WERI-Rb-1 (cell line): ENCODE results near the gene ALS2.

ENCODE experiments used
- DNase-seq: peaks from one replicate; pipeline ENCODE4 v3.0.0-alpha.2; 2020
- H3K27ac ChIP-seq: fragments of 250-450 bp; sonication (Bioruptor Pico); 2 replicates; pipeline ENCODE4 v1.5.1; 2020; ENCODE audit warnings: mild to moderate bottlenecking, moderate library complexity
- H3K27me3 ChIP-seq: fragments of 250-450 bp; sonication (Bioruptor Pico); 2 replicates; pipeline ENCODE4 v1.5.1; 2021; ENCODE audit warnings: mild to moderate bottlenecking, low read depth, moderate library complexity; ENCODE audit not compliant: insufficient read depth, severe bottlenecking
- H3K36me3 ChIP-seq: fragments of 250-450 bp; sonication (Bioruptor Pico); 2 replicates; pipeline ENCODE4 v1.5.1; 2020; ENCODE audit warnings: mild to moderate bottlenecking, moderate library complexity
- H3K4me3 ChIP-seq: 2 replicates; pipeline ENCODE4 v1.5.1; 2011; ENCODE audit warnings: low read depth, mild to moderate bottlenecking, control low read depth, low read length
- H3K9me3 ChIP-seq: fragments of 250-450 bp; sonication (Bioruptor Pico); 2 replicates; pipeline ENCODE4 v1.5.1; 2021; ENCODE audit warnings: mild to moderate bottlenecking, moderate library complexity; ENCODE audit not compliant: severe bottlenecking
- TF ChIP-seq, protein P1 (sequence below): IDR thresholded peaks from 2 replicates; pipeline ENCODE4 v1.5.1; 2011; ENCODE audit warnings: low read depth, mild to moderate bottlenecking, control low read depth, inconsistent platforms, low read length

ALS2 gene

DNA sequence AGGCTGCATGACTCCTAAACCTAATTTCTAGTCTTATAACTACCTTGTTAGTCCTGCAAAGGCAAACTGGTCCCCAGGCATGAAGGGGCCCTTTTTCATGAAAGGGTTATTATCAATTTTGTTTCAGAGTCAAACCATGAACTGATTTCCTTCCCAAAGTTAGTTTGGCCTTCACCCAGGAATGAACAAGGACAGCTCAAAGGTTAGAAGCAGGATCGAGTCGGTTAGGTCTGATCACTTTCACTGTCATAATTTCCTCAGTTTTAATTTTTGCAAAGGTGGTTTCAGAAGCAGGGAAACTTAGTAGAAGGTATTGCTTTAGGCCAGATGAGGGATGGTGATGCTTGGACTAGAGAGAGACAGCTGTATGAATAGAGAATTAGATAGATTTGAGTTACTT is 8.7 kb upstream of the ALS2 start:
- TF ChIP-seq, protein P1, sequence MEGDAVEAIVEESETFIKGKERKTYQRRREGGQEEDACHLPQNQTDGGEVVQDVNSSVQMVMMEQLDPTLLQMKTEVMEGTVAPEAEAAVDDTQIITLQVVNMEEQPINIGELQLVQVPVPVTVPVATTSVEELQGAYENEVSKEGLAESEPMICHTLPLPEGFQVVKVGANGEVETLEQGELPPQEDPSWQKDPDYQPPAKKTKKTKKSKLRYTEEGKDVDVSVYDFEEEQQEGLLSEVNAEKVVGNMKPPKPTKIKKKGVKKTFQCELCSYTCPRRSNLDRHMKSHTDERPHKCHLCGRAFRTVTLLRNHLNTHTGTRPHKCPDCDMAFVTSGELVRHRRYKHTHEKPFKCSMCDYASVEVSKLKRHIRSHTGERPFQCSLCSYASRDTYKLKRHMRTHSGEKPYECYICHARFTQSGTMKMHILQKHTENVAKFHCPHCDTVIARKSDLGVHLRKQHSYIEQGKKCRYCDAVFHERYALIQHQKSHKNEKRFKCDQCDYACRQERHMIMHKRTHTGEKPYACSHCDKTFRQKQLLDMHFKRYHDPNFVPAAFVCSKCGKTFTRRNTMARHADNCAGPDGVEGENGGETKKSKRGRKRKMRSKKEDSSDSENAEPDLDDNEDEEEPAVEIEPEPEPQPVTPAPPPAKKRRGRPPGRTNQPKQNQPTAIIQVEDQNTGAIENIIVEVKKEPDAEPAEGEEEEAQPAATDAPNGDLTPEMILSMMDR = no peak
- H3K9me3 ChIP-seq = no peaks in the 10 kb centered on the region
- no peaks in the 10 kb centered on the region for H3K27me3 ChIP-seq
- no peaks in the 10 kb centered on the region for H3K36me3 ChIP-seq
- H3K27ac ChIP-seq = no peak overlapping the region
- DNase-seq = no peak
- H3K4me3 ChIP-seq = no peak overlapping the region

DNA sequence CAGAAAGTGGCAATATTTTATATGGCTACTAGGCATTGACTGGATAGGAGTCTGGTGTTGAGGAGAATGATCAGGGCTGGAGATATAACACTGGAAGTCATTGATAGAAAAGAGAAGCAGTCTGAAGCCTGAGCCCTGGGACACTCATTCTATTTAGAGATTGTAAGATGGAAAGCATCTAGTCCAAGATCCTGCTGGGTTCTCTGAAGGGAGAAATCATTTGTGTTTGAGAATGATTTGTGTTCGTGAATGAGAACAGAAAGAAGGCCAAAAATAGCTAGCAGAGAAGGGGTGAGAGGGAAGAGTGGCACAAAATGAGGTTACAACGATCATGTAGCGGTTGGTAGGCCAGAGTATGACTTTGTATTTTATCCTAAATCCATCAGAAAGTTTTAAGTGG is 7.6 kb upstream of the ALS2 start:
- DNase-seq = no peak
- Histone ChIP-seq H3K9me3 (no peaks in the 10 kb centered on the region), H3K27ac (no peak overlapping the region), H3K36me3 (no peaks in the 10 kb centered on the region), H3K27me3 (no peaks in the 10 kb centered on the region), H3K4me3 (no peak overlapping the region)
- TF ChIP-seq, protein P1 = no peak

DNA sequence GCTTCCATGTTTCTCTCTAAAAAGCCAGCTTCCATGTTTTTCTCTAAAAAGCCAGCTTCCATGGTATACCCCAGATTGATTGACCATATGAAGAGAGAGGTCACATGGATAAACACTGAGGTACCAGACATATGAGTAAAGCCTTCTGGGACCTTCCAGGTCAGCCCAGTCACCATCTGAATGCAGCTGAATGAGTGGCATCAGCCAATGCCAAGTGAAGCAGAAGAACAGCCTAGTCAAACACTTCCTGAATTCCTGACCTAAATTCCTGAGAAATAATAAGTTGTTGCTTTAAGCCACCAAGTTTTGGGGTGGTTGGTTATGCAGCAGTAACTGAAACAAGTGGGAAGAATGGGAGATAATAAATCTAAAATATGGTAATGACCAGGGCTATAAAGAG is 5.7 kb upstream of the ALS2 start:
- no peak for DNase-seq
- Histone ChIP-seq H3K9me3 (no peaks in the 10 kb centered on the region), H3K4me3 (no peak overlapping the region), H3K36me3 (no peaks in the 10 kb centered on the region), H3K27me3 (no peaks in the 10 kb centered on the region), H3K27ac (no peak overlapping the region)
- TF ChIP-seq, protein P1 = no peak

DNA sequence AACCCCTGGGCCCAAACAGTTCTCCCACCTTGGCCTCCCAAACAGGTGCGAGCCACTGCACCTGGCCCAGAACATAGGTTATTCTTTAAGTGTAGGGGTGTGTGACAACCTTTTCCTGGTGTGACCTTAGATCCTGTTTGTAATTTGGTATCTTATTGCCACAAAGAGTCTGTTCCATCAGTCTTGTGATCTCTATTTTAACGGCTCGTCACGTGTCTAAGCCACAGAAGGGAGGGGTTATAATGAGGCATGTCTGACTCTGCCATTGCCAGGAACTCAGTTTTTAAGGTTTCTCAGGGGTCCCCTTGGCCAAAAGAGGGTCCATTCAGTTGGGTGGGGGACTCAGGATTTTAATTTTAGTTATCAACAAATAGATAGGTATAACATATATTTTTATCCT is 4.4 kb upstream of the ALS2 start:
- H3K4me3 ChIP-seq = no peak overlapping the region
- H3K9me3 ChIP-seq = no peaks in the 10 kb centered on the region
- no peak for DNase-seq
- H3K36me3 ChIP-seq = no peaks in the 10 kb centered on the region
- no peak overlapping the region for H3K27ac ChIP-seq
- no peaks in the 10 kb centered on the region for H3K27me3 ChIP-seq
- TF ChIP-seq, protein P1 = no peak

DNA sequence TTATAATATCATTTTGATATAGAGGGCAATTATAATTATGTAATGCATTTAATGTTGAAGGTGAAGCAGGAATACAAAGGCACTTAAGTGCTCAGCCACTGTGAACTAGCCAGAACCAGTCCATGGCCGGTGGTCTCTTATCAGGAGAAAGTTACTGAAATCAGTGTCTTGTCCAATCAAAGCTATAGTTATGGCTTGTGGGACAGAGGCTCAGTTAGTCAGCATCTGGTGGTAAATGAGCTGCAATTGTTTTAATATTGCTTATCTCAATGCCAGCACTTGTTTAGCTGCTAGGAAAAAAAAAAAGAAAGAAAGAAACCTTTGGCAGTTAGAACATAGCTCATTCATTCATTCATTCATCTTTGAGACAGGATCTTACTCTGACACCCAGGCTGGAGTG is 3.8 kb upstream of the ALS2 start:
- H3K36me3 ChIP-seq = no peaks in the 10 kb centered on the region
- H3K4me3 ChIP-seq = no peak overlapping the region
- H3K27me3 ChIP-seq = no peaks in the 10 kb centered on the region
- DNase-seq = no peak
- TF ChIP-seq, protein P1 = no peak
- H3K9me3 ChIP-seq = no peaks in the 10 kb centered on the region
- no peak overlapping the region for H3K27ac ChIP-seq

DNA sequence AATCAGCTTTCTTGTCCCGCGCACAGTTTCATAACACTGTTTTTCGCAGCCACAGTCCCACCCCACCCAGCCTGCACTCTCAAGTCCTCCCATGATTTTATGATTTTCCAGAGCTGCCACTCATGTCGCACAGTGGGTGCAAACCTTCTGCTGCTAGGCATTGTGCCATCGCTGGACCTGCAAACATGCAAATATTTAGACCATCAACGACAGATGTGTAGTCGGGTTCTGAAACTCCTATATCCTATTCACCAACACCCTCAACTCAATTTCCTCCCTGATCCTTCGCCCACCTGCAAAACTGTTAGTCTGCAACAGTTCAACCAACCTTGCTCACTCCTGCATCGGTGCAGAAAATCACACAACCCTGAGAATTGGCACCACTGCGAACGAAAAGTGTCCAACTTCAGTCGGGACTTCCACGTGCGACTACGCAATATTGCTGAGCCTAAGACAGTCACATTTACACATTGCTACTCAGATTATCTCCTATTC is 871 bp upstream of the ALS2 start:
- Histone ChIP-seq H3K27ac (peak overlapping the region; percentile 79), H3K9me3 (no peaks in the 10 kb centered on the region), H3K27me3 (no peaks in the 10 kb centered on the region), H3K36me3 (no peaks in the 10 kb centered on the region), H3K4me3 (peak overlapping the region; percentile 76)
- TF ChIP-seq, protein P1 = no peak
- DNase-seq = peak; percentile 21
